Heart right ventricle (tissue), 16 donors: ENCODE results near the gene HTRA3. TPM values are rescaled to one million over a fixed set of nuclear protein-coding genes. Genes with fewer than 3 reads are reported as not detected.
"Not testable (repeated sequence)": the region's sequence is repeated elsewhere in the genome, so short reads cannot be mapped to it uniquely, and the experiment has no call there.

Experiments
- ATAC-seq, 8 donors: fragments of 200-7000 bp; cut with Tn5 transposase; one replicate each; pipeline ENCODE4 v1.9.1; 2020; ENCODE audit warnings: mild to moderate bottlenecking in 8 of 8, moderate library complexity in 8 of 8, moderate number of reproducible peaks in 1 of 8
- DNase-seq, 2 donors: peaks; one replicate each; pipeline ENCODE4 v3.0.0-alpha.2; 2020
- H3K27ac ChIP-seq, 10 donors: fragments of 200-600 bp; sonication (generic) in 2 of 10; one replicate each; pipeline versions ENCODE4 v1.5.0 to v1.8.0; 2020 to 2022; ENCODE audit warnings: mild to moderate bottlenecking in 3 of 10
- H3K27me3 ChIP-seq, 7 donors: fragments of 200-600 bp; one replicate each; pipeline ENCODE4 v1.8.0; 2021 to 2022; ENCODE audit warnings: mild to moderate bottlenecking in 2 of 7
- H3K36me3 ChIP-seq, 9 donors: fragments of 200-600 bp; sonication (generic) in 1 of 9; one replicate each; pipeline versions ENCODE4 v1.5.0 to v1.8.0; 2020 to 2022; ENCODE audit warnings: mild to moderate bottlenecking in 2 of 9
- H3K4me1 ChIP-seq, 9 donors: fragments of 200-600 bp; sonication (generic) in 1 of 9; one replicate each; pipeline versions ENCODE4 v1.5.0 to v1.8.0; 2020 to 2022; ENCODE audit warnings: mild to moderate bottlenecking in 4 of 9
- H3K4me3 ChIP-seq, 10 donors: fragments of 200-600 bp; sonication (generic) in 2 of 10; one replicate each; pipeline versions ENCODE4 v1.5.0 to v1.8.0; 2020 to 2022; ENCODE audit warnings: mild to moderate bottlenecking in 7 of 10, moderate library complexity in 2 of 10
- H3K9me3 ChIP-seq, 11 donors: fragments of 200-600 bp in 10 of 11; sonication (generic) in 2 of 11; one replicate each; pipeline versions ENCODE4 v1.5.0 to v1.8.0; 2013 to 2022; ENCODE audit warnings: mild to moderate bottlenecking in 2 of 11, control low read depth in 1 of 11, moderate library complexity in 1 of 11
- WGBS, 2 donors: extraction: QIAGEN DNeasy Blood & Tissue Kit; methylation state at CpG; one replicate each; pipeline ENCODE4 v1.1.7; 2013; ENCODE audit warnings: inconsistent platforms in 1 of 2; 5-methylcytosine and 5-hydroxymethylcytosine counted together
- intact Hi-C, 10 donors: fragments of 100-400 bp; cut with DNase I; formaldehyde crosslinking; loops; one replicate each; pipeline versions ENCODE4 v1.11.1 to v1.14.2; 2022
- polyA plus RNA-seq, 2 donors: library from polyadenylated mRNA; stranded (reverse); fragments of 200-250 nt; gene quantifications; one replicate each; pipeline ENCODE4 v1.2.3, GENCODE V29; 2013
- total RNA-seq, 10 donors: library from RNA; stranded (reverse); fragmentation: NEBNext Ultra II Directional in 3 of 10; extraction: Animal tissue kit (Norgen Biotek cat#: 25700) in 3 of 10; gene quantifications; one replicate each; pipeline versions ENCODE4 v1.2.1 to v1.2.4, GENCODE V29; 2021 to 2023
- TF ChIP-seq, protein P1 (sequence below), 9 donors: fragments of 200-600 bp; sonication (generic) in 2 of 9; IDR thresholded peaks; one replicate each; pipeline versions ENCODE4 v1.5.0 to v1.8.0; 2021 to 2022; ENCODE audit warnings: antibody characterized with exemption in 9 of 9, mild to moderate bottlenecking in 5 of 9, moderate library complexity in 1 of 9
- donor health status: Arrhythmogenic right ventricular cardiomyopathy.
- donor health status: ischemic (EF 13 %, LVEDD 7.1; RV severe dilation, severe dysfunction).
- donor health status: healthy with polysubstance abuse.
- donor health status: DM: no; HTN: yes; CAD: no.
- donor health status: DM: no; HTN: no; CAD: no.
- donor health status: ischemic (EF 25% LVEDD 6.9; RV normal size, moderate dysfunction).
- donor health status: ischemic (EF 25% LVEDD 5.7; RV mildly dilated, moderate dysfunction).
- donor health status: healthy.
- donor health status: DM: yes; HTN: yes; CAD: no.
- donor health status: Ischemic cardiomyopathy.
- donor health status: ischemic (EF 35%, LVEDD 5.7; RV mildly dilated, moderate dysfunction).
- donor health status: nonischemic (EF 11% LVEDD 7.7; RV severe dilation, severe dysfunction).
- donor health status: DM: yes; HTN: yes; CAD: no.
- donor health status: PGD.
- donor health status: ischemic (EF 29% LVEDD 5.4; RV normal size, mild dysfunction).
- donor health status: nonischemic (EF 23%, LVEDD 6.1; RV moderate dilation, normal function).

The HTRA3 gene
- total and polyA plus RNA-seq, 12 donors: 20.2 to 82.5 (median 54.2) TPM

DNA sequence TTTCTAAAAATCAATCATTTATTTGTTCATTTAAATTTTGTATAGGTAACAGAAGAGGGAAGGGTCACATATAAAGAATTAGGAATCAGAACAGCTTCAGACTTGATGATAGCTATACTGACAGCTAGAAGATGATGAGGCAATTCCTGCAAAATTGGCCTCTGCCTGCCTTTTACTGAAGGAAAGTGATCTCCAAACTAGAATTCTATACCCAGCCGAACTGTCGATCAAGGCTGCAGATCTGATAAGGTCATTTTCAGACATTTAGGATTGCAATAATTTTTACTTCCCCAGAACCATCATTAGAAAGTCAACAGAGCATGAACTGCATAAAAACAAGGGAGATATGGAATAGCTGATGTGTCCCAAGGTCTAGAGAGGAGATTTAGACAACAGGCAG is 66.3 kb downstream of the HTRA3 start:
- 97% methylated on average over 2 of the region's 2 CpGs for WGBS, 2 donors
- ATAC-seq (no peak), DNase-seq (no peak)
- no peak overlapping the region for H3K27ac ChIP-seq
- H3K27me3 ChIP-seq: no peaks in the 10 kb centered on the region
- peaks cover 0 to 13% (median 0%) of the 10 kb centered on the region in 11 donors for H3K9me3 ChIP-seq
- no peaks in the 10 kb centered on the region for H3K36me3 ChIP-seq
- intact Hi-C loops: loop anchor here in 1 of 10 donors (10.0 kb wide), 1 partner anchor 59 kb away; no protein-coding TSS in a partner anchor
- H3K4me1 ChIP-seq: peaks cover 4 to 27% (median 19%) of the 10 kb centered on the region in 9 donors
- TF ChIP-seq, protein P1, sequence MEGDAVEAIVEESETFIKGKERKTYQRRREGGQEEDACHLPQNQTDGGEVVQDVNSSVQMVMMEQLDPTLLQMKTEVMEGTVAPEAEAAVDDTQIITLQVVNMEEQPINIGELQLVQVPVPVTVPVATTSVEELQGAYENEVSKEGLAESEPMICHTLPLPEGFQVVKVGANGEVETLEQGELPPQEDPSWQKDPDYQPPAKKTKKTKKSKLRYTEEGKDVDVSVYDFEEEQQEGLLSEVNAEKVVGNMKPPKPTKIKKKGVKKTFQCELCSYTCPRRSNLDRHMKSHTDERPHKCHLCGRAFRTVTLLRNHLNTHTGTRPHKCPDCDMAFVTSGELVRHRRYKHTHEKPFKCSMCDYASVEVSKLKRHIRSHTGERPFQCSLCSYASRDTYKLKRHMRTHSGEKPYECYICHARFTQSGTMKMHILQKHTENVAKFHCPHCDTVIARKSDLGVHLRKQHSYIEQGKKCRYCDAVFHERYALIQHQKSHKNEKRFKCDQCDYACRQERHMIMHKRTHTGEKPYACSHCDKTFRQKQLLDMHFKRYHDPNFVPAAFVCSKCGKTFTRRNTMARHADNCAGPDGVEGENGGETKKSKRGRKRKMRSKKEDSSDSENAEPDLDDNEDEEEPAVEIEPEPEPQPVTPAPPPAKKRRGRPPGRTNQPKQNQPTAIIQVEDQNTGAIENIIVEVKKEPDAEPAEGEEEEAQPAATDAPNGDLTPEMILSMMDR (IDR thresholded peaks at IDR 0.05): no peak
- no peak overlapping the region for H3K4me3 ChIP-seq

DNA sequence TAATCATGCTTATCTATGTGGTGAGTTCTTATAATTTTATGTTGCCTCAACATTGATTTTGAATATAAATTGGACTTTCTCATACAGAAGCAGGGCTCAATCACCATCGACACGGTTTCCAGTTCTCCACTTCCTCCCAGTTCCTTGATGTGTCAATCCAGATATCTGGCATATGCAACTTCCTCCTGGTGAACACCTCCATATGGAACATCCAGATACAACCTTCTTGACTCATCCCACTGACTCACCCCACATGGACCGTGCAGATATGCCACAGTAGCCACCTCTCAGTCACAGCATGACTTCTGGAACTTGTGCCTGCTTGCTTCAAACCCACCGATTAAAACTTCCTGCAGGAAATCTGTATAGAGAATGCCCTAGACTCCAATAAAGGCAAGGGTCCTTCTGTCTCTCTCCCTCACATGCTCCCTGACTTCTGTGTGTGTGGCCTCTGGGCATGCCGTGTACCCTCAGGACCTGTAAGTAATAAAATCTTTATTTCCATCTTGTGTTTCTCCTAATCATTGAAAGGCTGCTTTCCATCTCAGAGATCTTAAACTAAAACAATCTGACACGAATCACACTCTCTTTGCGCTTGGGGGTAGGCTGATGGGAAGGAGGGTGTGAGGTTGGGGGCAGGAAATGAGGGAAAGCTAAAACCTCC is 67.0 kb downstream of the HTRA3 start:
- no peaks in the 10 kb centered on the region for H3K36me3 ChIP-seq
- ATAC-seq (no peak), DNase-seq (no peak)
- H3K9me3 ChIP-seq: peaks cover 0 to 13% (median 0%) of the 10 kb centered on the region in 11 donors
- H3K27me3 ChIP-seq: no peaks in the 10 kb centered on the region
- H3K4me1 ChIP-seq: peaks cover 8 to 27% (median 19%) of the 10 kb centered on the region in 9 donors
- WGBS, 2 donors: 77 to 81% methylated on average over 7 of the region's 7 CpGs
- no peak overlapping the region for H3K27ac ChIP-seq
- TF ChIP-seq, protein P1 (IDR thresholded peaks at IDR 0.05): no peak
- H3K4me3 ChIP-seq: no peak overlapping the region
- intact Hi-C loops: loop anchor here in 1 of 10 donors (10.0 kb wide), 1 partner anchor 58 kb away; no protein-coding TSS in a partner anchor

DNA sequence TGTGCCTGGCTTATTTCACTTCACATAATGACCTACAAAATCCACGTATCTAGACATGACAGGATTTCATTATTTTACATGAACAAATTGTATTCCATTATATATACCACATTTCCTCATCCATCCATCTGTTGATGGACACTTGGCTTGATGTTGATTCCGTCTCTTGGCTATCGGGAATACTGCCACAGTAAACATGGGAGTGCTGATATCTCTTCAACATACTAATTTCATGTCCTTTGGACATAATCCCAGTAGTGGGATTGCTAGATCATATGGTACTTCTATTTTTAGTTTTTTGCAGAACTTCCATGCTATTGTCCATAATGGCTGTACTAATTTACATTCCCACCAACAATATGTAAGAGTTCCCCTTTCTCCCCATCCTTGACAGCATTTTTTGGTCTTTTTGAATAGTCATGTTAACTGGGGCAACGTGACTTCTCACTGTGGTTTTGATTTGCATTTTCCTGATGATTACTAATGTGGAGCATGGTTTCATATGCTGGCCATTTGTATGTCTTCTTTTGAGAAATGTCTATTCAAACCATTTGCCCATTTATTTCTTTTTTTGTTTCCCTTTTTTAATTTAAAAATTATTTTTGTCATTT is 68.9 kb downstream of the HTRA3 start:
- no peak for DNase-seq

DNA sequence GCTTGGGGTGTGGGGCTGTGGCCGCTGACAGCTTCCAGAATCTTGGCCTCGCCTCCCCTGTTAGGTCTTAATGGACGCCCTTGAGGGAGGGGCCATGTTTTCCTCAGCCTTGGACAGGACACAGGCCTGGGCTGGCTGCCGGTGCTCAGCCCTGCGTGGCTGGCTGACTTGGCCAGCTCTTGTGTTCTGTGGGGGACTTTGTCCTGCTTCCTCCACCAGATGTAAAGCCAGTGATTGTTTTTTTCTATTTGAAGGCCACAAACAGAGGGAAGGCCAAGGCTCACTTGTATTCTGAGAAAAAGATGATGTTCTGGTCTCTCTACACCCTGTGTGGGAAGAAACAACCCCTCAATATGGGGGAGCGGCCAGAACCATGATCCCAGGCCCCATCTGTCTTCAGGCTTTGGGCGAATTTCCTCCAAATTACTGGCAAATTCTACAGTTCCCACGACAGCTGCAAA is 71.3 kb downstream of the HTRA3 start:
- 30 to 38% methylated on average over 8 of the region's 8 CpGs for whole genome bisulfite sequencing, 2 donors
- Histone ChIP-seq H3K36me3 (no peaks in the 10 kb centered on the region), H3K27me3 (no peaks in the 10 kb centered on the region), H3K9me3 (peaks cover 0 to 12% (median 0%) of the 10 kb centered on the region in 11 donors), H3K27ac (peak overlapping the region; percentile 58 to 91 (median 82)), H3K4me3 (no peak overlapping the region), H3K4me1 (peaks cover 14 to 43% (median 31%) of the 10 kb centered on the region in 9 donors)
- peak; percentile 93 to 97 (median 95) for ATAC-seq
- TF ChIP-seq, protein P1 (IDR thresholded peaks at IDR 0.05): no peak
- peak; percentile 86 to 88 for DNase-seq
- intact Hi-C loops: loop anchor here in 2 of 10 donors (2.0 to 5.0 kb wide), 2 partner anchors 51 to 52 kb away; no protein-coding TSS in a partner anchor

More for the DNA sequence above, 68.9 kb downstream of the HTRA3 start:
- no peaks in the 10 kb centered on the region for H3K36me3 ChIP-seq
- no peaks in the 10 kb centered on the region for H3K27me3 ChIP-seq
- intact Hi-C loops: loop anchor here in 1 of 10 donors (10.0 kb wide), 1 partner anchor 56 kb away; no protein-coding TSS in a partner anchor
- H3K4me3 ChIP-seq: no peak overlapping the region
- H3K4me1 ChIP-seq: peaks cover 8 to 40% (median 31%) of the 10 kb centered on the region in 9 donors
- ATAC-seq: no peak
- H3K9me3 ChIP-seq: peaks cover 0 to 13% (median 0%) of the 10 kb centered on the region in 11 donors
- no peak overlapping the region for H3K27ac ChIP-seq
- TF ChIP-seq, protein P1 (IDR thresholded peaks at IDR 0.05): no peak
- WGBS, 2 donors: 34 to 44% methylated on average over 4 of the region's 4 CpGs

DNA sequence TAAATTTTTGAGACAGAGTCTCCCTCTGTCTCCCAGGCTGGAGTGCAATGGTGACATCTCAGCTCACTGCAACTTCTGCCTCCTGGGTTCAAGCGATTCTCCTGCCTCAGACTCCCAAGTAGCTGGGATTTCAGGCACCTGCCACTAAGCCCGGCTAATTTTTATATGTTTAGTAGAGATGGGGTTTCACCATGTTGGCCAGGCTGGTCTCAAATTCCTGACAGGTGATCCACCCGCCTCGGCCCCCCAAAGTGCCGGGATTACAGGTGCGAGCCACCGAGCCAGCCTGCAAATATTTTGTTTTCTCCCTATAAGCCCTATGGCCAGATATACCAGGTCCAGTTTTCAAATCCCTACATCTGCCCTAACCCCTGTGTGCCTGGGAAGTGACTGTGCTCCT is 71.7 kb downstream of the HTRA3 start:
- peak in 1 of 8 donors; percentile 1 for ATAC-seq
- not testable (repeated sequence) for H3K4me3 ChIP-seq, H3K9me3 ChIP-seq, H3K27me3 ChIP-seq, H3K36me3 ChIP-seq, DNase-seq
- WGBS, 2 donors: 80 to 85% methylated on average over 7 of the region's 7 CpGs
- intact Hi-C loops: loop anchor here in 2 of 10 donors (2.0 to 5.0 kb wide), 2 partner anchors 51 to 52 kb away; no protein-coding TSS in a partner anchor
- Histone ChIP-seq H3K27ac (peak overlapping the region; percentile 58 to 91 (median 82)), H3K4me1 (peaks cover 14 to 43% (median 31%) of the 10 kb centered on the region in 9 donors)
